Small intestine (tissue), 7 donors: ENCODE results near the gene PISD. TPM values are rescaled to one million over a fixed set of nuclear protein-coding genes. Genes with fewer than 3 reads are reported as not detected.
"Not testable (repeated sequence)": the region's sequence is repeated elsewhere in the genome, so short reads cannot be mapped to it uniquely, and the experiment has no call there.

Experiments
- DNase-seq, 2 donors: peaks; one replicate each; pipeline versions ENCODE4 v3.0.0 to v3.0.0-alpha.2; 2013
- FAIRE-seq: peaks from 2 replicates; lab custom pipeline; 2012; peaks lifted over from hg19 to GRCh38; lab: Jason Lieb, UNC
- H3K27ac ChIP-seq, 3 donors: one replicate each; pipeline ENCODE4 v1.5.1; 2013; ENCODE audit warnings: low read length in 2 of 3, mild to moderate bottlenecking in 2 of 3, control low read depth in 1 of 3, inconsistent platforms in 1 of 3, low read depth in 1 of 3, moderate library complexity in 1 of 3
- H3K27me3 ChIP-seq, 3 donors: one replicate each; pipeline ENCODE4 v1.6.1; 2013; ENCODE audit warnings: low read length in 3 of 3, inconsistent platforms in 1 of 3; ENCODE audit not compliant: control insufficient read depth in 3 of 3, insufficient read depth in 3 of 3
- H3K36me3 ChIP-seq, 3 donors: one replicate each; pipeline ENCODE4 v1.6.1; 2013; ENCODE audit warnings: low read length in 3 of 3, inconsistent platforms in 1 of 3, low read depth in 1 of 3, mild to moderate bottlenecking in 1 of 3, moderate library complexity in 1 of 3; ENCODE audit not compliant: control insufficient read depth in 3 of 3, insufficient read depth in 2 of 3
- H3K4me1 ChIP-seq, 3 donors: one replicate each; pipeline ENCODE4 v1.6.1; 2013; ENCODE audit warnings: low read length in 2 of 3, inconsistent platforms in 1 of 3, low read depth in 1 of 3, mild to moderate bottlenecking in 1 of 3, moderate library complexity in 1 of 3; ENCODE audit not compliant: control insufficient read depth in 3 of 3, insufficient read depth in 2 of 3
- H3K4me3 ChIP-seq, 3 donors: one replicate each; pipeline ENCODE4 v1.5.1; 2013; ENCODE audit warnings: low read length in 3 of 3, control low read depth in 1 of 3, inconsistent platforms in 1 of 3, low read depth in 1 of 3, mild to moderate bottlenecking in 1 of 3, moderate library complexity in 1 of 3
- H3K9me3 ChIP-seq, 2 donors: one replicate each; pipeline ENCODE4 v1.6.1; 2013; ENCODE audit warnings: low read depth in 1 of 2, low read length in 1 of 2; ENCODE audit not compliant: control insufficient read depth in 2 of 2, insufficient read depth in 1 of 2
- WGBS, 3 donors: extraction: QIAGEN DNeasy Blood & Tissue Kit; methylation state at CpG; one replicate each; pipeline ENCODE4 v1.1.7; 2013; 5-methylcytosine and 5-hydroxymethylcytosine counted together
- polyA plus RNA-seq, 4 donors: library from polyadenylated mRNA; stranded (reverse) in 3 of 4; unstranded in 1 of 4; fragments of 200-250 nt in 3 of 4; fragments of 120-200 nt in 1 of 4; gene quantifications; one replicate each; pipeline versions ENCODE4 v1.2.1 to v1.2.3, GENCODE V29; 2013
- donor health status: healthy with polysubstance abuse.
- donor health status: control.
- donor health status: control.
- donor health status: Bipolar disorder and iron deficiency.
- donor health status: healthy.

PISD gene
- polyA plus RNA-seq, 4 donors = 17.3 to 45.7 (median 26.7) TPM

GRCh38 chr22:31683181-31684105 is 21.4 kb upstream of the PISD start:
- no peak overlapping the region for H3K4me3 ChIP-seq
- 88 to 93% (median 92%) methylated on average over 13 of the region's 13 CpGs for WGBS, 3 donors
- no peaks in the 10 kb centered on the region for H3K4me1 ChIP-seq
- H3K36me3 ChIP-seq = peaks cover 0 to 49% (median 15%) of the 10 kb centered on the region in 3 donors
- no peak for FAIRE-seq
- no peaks in the 10 kb centered on the region for H3K9me3 ChIP-seq
- no peak for DNase-seq
- H3K27me3 ChIP-seq = no peaks in the 10 kb centered on the region
- no peak overlapping the region for H3K27ac ChIP-seq

GRCh38 chr22:31682751-31683150 is 20.7 kb upstream of the PISD start:
- H3K27ac ChIP-seq = no peak overlapping the region
- FAIRE-seq = no peak
- H3K4me3 ChIP-seq = no peak overlapping the region
- H3K9me3 ChIP-seq = no peaks in the 10 kb centered on the region
- no peak for DNase-seq
- 87 to 91% (median 91%) methylated on average over 7 of the region's 7 CpGs for WGBS, 3 donors
- peaks cover 0 to 46% (median 15%) of the 10 kb centered on the region in 3 donors for H3K36me3 ChIP-seq
- no peaks in the 10 kb centered on the region for H3K27me3 ChIP-seq
- H3K4me1 ChIP-seq = no peaks in the 10 kb centered on the region

GRCh38 chr22:31681349-31682345 is 19.6 kb upstream of the PISD start:
- H3K4me3 ChIP-seq = no peak overlapping the region
- H3K9me3 ChIP-seq = no peaks in the 10 kb centered on the region
- WGBS, 3 donors = 89 to 94% (median 93%) methylated on average over 17 of the region's 17 CpGs
- FAIRE-seq = no peak
- H3K36me3 ChIP-seq = peaks cover 0 to 37% (median 15%) of the 10 kb centered on the region in 3 donors
- no peak overlapping the region for H3K27ac ChIP-seq
- DNase-seq = no peak
- H3K27me3 ChIP-seq = no peaks in the 10 kb centered on the region
- no peaks in the 10 kb centered on the region for H3K4me1 ChIP-seq

GRCh38 chr22:31680861-31681341 is 18.9 kb upstream of the PISD start:
- WGBS, 3 donors = 23 to 56% (median 39%) methylated on average over 9 of the region's 9 CpGs
- Histone ChIP-seq H3K27me3 (no peaks in the 10 kb centered on the region), H3K9me3 (no peaks in the 10 kb centered on the region), H3K36me3 (peaks cover 0 to 32% (median 13%) of the 10 kb centered on the region in 3 donors), H3K4me1 (no peaks in the 10 kb centered on the region), H3K4me3 (no peak overlapping the region), H3K27ac (peak overlapping the region in 1 of 3 donors; percentile 12)
- FAIRE-seq (no peak), DNase-seq (peak in 1 of 2 donors; percentile 36)

- Histone ChIP-seq H3K4me1 (no peaks in the 10 kb centered on the region), H3K36me3 (peaks cover 0 to 15% (median 4%) of the 10 kb centered on the region in 3 donors), H3K27ac (no peak overlapping the region), H3K9me3 (no peaks in the 10 kb centered on the region), H3K27me3 (no peaks in the 10 kb centered on the region), H3K4me3 (no peak overlapping the region)
- no peak for FAIRE-seq
- 88 to 89% (median 88%) methylated on average over 7 of the region's 7 CpGs for WGBS, 3 donors
- no peak for DNase-seq
Observed at GRCh38 chr22:31678748-31679147, 16.7 kb upstream of the PISD start.

- Histone ChIP-seq H3K27me3 (no peaks in the 10 kb centered on the region), H3K4me1 (no peaks in the 10 kb centered on the region), H3K9me3 (no peaks in the 10 kb centered on the region), H3K27ac (peak overlapping the region; percentile 50 to 76 (median 66)), H3K4me3 (peak overlapping the region in 2 of 3 donors; percentile 56 to 65), H3K36me3 (no peaks in the 10 kb centered on the region)
- FAIRE-seq = peak; percentile 10
- DNase-seq = peak; percentile 97 to 98
- 2 to 4% (median 2%) methylated on average over 25 of the region's 25 CpGs for WGBS, 3 donors
Observed at GRCh38 chr22:31676700-31677099, 14.7 kb upstream of the PISD start.

- WGBS, 3 donors = 80 to 91% (median 88%) methylated on average over 5 of the region's 5 CpGs
- H3K36me3 ChIP-seq, H3K27ac ChIP-seq, H3K27me3 ChIP-seq, DNase-seq, FAIRE-seq, H3K9me3 ChIP-seq, H3K4me1 ChIP-seq, H3K4me3 ChIP-seq: not testable (repeated sequence)
Observed at GRCh38 chr22:31674219-31674618, 12.2 kb upstream of the PISD start.

- 71 to 89% (median 83%) methylated on average over 4 of the region's 4 CpGs for WGBS, 3 donors
- not testable (repeated sequence) for DNase-seq, H3K27ac ChIP-seq, FAIRE-seq, H3K4me1 ChIP-seq, H3K36me3 ChIP-seq, H3K4me3 ChIP-seq, H3K27me3 ChIP-seq, H3K9me3 ChIP-seq
Observed at GRCh38 chr22:31668849-31669248, 6.8 kb upstream of the PISD start.
